Neural crest cell (in vitro differentiated cells): ENCODE results near the gene SCN1B. TPM values are rescaled to one million over a fixed set of nuclear protein-coding genes. Genes with fewer than 3 reads are reported as not detected.
A peak's percentile ranks its signal among the peaks of the same experiment; 100 is the strongest.
"Not testable (repeated sequence)": the region's sequence is repeated elsewhere in the genome, so short reads cannot be mapped to it uniquely, and the experiment has no call there.

Source experiments
- DNase-seq: peaks from one replicate; pipeline ENCODE4 v3.0.0; 2021; ENCODE audit warnings: low read depth, mixed read lengths, low spot score
- H3K27ac Mint-ChIP-seq: one replicate; pipeline ENCODE4 v1.8.0; 2021; ENCODE audit warnings: mild to moderate bottlenecking, mixed read lengths; ENCODE audit not compliant: unreplicated experiment
- H3K27me3 Mint-ChIP-seq: 2 replicates; pipeline ENCODE4 v1.8.0; 2021; ENCODE audit warnings: low read depth, mild to moderate bottlenecking, mixed read lengths
- H3K36me3 Mint-ChIP-seq: 2 replicates; pipeline ENCODE4 v1.8.0; 2021; ENCODE audit warnings: low read depth, mild to moderate bottlenecking, mixed read lengths
- H3K4me1 Mint-ChIP-seq: 2 replicates; pipeline ENCODE4 v1.8.0; 2021; ENCODE audit warnings: mixed read lengths
- H3K4me3 Mint-ChIP-seq: one replicate; pipeline ENCODE4 v1.8.0; 2021; ENCODE audit warnings: mild to moderate bottlenecking, mixed read lengths
- H3K9me3 Mint-ChIP-seq: 2 replicates; pipeline ENCODE4 v1.8.0; 2021; ENCODE audit warnings: mixed read lengths
- total RNA-seq: library from RNA; stranded (reverse); gene quantifications from 2 replicates; pipeline ENCODE4 v1.2.1, GENCODE V29; 2021
- TF ChIP-seq, protein P1 (sequence below): fragments of 200-600 bp; sonication (generic); conservative IDR thresholded peaks from 2 replicates; pipeline ENCODE4 v1.5.0; 2021; ENCODE audit warnings: antibody characterized with exemption, mild to moderate bottlenecking

Gene SCN1B
- total RNA-seq, 1 donor from 2014 or later, result 1.7 TPM

DNA sequence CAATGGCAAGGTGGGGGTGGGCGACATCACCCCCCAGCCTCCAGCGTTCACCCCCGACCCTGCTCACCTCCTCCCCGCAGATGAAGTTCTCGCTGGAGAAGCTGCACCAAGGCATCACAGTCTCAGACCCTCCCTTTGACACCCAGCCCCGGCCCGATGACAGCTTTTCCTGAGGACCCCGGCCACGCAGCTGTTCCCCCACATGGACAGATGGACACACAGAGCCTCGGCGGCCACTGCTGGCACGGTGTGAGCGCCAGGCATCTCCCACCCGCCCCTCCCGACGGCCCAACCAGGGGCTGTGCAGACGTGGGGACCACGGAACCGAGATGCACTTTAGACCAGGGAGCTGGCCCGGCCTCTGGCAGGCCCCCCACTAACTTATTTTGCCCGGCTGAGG, 4.3 kb upstream of the SCN1B start:
- no peaks in the 10 kb centered on the region for H3K9me3 Mint-ChIP-seq
- H3K4me1 Mint-ChIP-seq, result peaks cover under 1% of the 10 kb centered on the region
- H3K36me3 Mint-ChIP-seq, result peaks cover 9% of the 10 kb centered on the region
- peaks cover 16% of the 10 kb centered on the region for H3K27me3 Mint-ChIP-seq
- no peak for DNase-seq
- TF ChIP-seq, protein P1, sequence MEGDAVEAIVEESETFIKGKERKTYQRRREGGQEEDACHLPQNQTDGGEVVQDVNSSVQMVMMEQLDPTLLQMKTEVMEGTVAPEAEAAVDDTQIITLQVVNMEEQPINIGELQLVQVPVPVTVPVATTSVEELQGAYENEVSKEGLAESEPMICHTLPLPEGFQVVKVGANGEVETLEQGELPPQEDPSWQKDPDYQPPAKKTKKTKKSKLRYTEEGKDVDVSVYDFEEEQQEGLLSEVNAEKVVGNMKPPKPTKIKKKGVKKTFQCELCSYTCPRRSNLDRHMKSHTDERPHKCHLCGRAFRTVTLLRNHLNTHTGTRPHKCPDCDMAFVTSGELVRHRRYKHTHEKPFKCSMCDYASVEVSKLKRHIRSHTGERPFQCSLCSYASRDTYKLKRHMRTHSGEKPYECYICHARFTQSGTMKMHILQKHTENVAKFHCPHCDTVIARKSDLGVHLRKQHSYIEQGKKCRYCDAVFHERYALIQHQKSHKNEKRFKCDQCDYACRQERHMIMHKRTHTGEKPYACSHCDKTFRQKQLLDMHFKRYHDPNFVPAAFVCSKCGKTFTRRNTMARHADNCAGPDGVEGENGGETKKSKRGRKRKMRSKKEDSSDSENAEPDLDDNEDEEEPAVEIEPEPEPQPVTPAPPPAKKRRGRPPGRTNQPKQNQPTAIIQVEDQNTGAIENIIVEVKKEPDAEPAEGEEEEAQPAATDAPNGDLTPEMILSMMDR, result no peak
- no peak overlapping the region for H3K4me3 Mint-ChIP-seq
- H3K27ac Mint-ChIP-seq, result no peak overlapping the region

DNA sequence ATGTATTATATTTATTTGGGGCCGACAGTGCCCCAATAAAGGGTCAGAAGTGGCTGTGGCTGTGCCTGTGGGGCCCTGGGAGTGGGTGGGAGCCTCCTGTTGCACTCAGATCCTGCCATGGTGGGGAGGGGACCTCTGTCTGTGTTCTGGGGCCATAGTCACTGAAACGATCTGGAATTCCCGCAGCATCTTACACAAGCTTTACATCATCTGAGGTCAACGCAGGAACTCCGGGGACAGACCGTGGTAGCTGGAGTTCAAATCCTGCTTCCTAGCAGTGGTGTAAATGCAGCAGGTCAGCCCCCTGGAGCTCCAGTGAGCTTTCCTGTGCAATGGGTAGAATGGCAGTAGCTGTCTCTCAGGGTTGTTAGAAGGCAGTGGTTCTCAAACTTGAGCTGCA, 3.9 kb upstream of the SCN1B start:
- H3K4me3 Mint-ChIP-seq, result no peak overlapping the region
- peaks cover 4% of the 10 kb centered on the region for H3K4me1 Mint-ChIP-seq
- H3K27me3 Mint-ChIP-seq, result peaks cover 20% of the 10 kb centered on the region
- no peak overlapping the region for H3K27ac Mint-ChIP-seq
- TF ChIP-seq, protein P1, result no peak
- no peaks in the 10 kb centered on the region for H3K9me3 Mint-ChIP-seq
- no peak for DNase-seq
- H3K36me3 Mint-ChIP-seq, result peaks cover 8% of the 10 kb centered on the region

DNA sequence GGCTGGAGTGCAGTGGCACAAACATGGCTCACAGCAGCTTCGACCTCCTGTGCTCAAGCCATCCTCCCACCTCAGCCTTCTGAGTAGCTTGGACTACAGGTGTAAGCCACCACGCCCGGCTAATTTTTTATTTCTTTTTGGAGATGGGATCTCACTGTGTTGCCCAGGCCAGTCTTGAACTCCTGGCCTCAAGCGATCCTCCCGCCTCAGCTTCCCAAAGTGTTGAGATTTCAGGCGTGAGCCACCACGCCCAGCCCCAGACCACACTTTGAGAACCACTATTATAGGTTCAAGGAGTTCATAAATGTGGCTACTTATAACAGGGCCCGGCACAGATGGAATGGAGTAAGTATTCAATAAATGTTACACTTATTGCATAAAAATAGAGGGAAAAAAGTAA, 3.3 kb upstream of the SCN1B start:
- Mint-ChIP-seq H3K4me1 (peaks cover 7% of the 10 kb centered on the region), H3K4me3 (peak overlapping the region; percentile 75), H3K9me3 (no peaks in the 10 kb centered on the region), H3K36me3 (peaks cover 8% of the 10 kb centered on the region), H3K27ac (no peak overlapping the region), H3K27me3 (peaks cover 26% of the 10 kb centered on the region)
- TF ChIP-seq, protein P1, result no peak
- DNase-seq, result no peak

DNA sequence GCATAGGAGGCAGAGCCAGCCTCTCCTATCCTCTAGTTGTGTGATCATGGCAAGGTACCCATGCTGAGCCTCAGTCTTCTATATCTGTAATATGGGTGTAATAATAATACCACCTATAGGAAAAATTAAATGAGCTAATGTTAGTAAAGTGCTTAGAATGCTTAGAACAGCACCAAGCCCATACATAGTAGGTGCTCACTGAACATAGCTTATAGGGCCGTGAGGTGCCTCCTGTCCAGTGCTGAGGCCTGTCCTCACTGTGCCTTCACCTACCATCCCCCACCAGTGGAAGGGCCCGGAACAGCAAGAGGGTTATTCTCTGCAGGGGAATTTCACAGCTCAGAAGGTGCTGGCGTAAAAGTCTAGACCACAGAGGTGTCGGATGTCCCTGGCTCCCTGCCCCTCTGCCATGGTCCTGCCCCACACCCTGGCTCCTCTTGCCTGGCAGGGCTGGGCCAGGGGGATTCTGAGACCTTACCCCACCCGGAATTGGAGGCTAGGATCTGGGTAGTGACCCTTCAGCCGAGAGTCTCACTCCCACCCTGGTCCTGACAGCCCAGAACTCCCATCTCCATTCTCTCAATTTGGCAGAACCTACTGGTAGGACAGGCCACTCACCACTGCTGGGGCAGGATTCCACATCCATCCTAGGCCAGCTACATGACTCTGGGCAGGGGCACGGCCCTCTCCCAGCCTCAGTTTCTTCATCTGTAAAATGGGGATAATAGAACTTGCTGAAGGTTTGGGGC, 2.2 kb upstream of the SCN1B start:
- H3K27me3 Mint-ChIP-seq, result peaks cover 36% of the 10 kb centered on the region
- TF ChIP-seq, protein P1, result no peak
- peaks cover 8% of the 10 kb centered on the region for H3K36me3 Mint-ChIP-seq
- H3K4me1 Mint-ChIP-seq, result peaks cover 7% of the 10 kb centered on the region
- no peaks in the 10 kb centered on the region for H3K9me3 Mint-ChIP-seq
- DNase-seq, result no peak
- H3K4me3 Mint-ChIP-seq, result peak overlapping the region; percentile 75
- no peak overlapping the region for H3K27ac Mint-ChIP-seq

DNA sequence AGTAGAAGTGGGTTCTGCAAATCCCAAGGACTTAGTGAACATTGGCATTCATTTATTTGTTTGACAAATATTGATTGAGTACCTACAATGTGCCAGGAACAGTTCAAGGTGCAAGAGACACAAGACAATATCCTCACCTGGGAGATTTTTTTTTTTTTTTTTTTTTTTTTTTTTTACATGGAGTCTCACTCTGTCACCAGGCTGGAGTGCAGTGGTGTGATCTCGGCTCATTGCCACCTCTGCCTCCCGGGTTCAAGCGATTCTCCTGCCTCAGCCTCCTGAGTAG, 1.7 kb upstream of the SCN1B start:
- not testable (repeated sequence) for DNase-seq, H3K9me3 Mint-ChIP-seq, H3K4me1 Mint-ChIP-seq, H3K36me3 Mint-ChIP-seq, H3K27ac Mint-ChIP-seq
- Mint-ChIP-seq H3K4me3 (peak overlapping the region; percentile 40), H3K27me3 (peaks cover 42% of the 10 kb centered on the region)

DNA sequence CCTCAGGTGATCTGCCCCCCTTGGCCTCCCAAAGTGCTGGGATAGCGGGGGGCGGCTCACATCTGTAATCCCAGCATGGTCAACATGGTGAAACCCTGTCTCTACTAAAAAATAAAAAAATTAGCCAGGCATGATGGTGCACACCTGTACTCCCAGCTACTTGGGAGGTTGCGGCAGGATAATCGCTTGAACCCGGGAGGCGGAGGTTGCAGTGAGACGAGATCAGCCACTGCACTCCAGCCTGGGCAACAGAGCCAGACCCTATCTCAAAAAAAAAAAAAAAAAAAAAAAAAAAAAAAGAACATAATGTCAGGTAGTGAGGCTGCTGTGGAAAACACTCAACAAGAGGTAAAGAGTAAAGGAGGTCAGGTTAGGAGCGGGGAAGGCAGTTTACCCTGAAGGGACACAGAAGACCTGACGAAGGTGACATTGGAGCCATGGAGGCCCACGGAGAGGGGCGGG, 964 bp upstream of the SCN1B start:
- peak overlapping the region; percentile 44 for H3K4me3 Mint-ChIP-seq

More for the DNA sequence above, 964 bp upstream of the SCN1B start:
- H3K36me3 Mint-ChIP-seq, H3K9me3 Mint-ChIP-seq, H3K4me1 Mint-ChIP-seq, H3K27ac Mint-ChIP-seq, DNase-seq: not testable (repeated sequence)
- peaks cover 45% of the 10 kb centered on the region for H3K27me3 Mint-ChIP-seq
